Fibroblast of mammary gland (primary cell): Measurements from ENCODE around the gene ETV5.

Experiments used
- DNase-seq: peaks from one replicate; pipeline ENCODE4 v3.0.0-alpha.2; 2010; ENCODE audit warnings: low read depth
- H3K4me3 ChIP-seq: 2 replicates; pipeline ENCODE4 v1.5.1; 2011; ENCODE audit warnings: low read depth, mild to moderate bottlenecking, low read length, moderate library complexity; ENCODE audit not compliant: control insufficient read depth
- CTCF ChIP-seq: conservative IDR thresholded peaks from 2 replicates; pipeline ENCODE4 v1.5.1; 2011; ENCODE audit warnings: low read depth, low read length, inconsistent platforms; ENCODE audit not compliant: control insufficient read depth, insufficient read depth

Gene ETV5

GRCh38 chr3:186115239-186115996 is 6.5 kb upstream of the ETV5 start:
- no peak for DNase-seq

GRCh38 chr3:186110975-186111974 is 2.4 kb upstream of the ETV5 start:
- no peak for DNase-seq
- H3K4me3 ChIP-seq: no peak overlapping the region
- TF ChIP-seq CTCF: no peak

More at GRCh38 chr3:186115239-186115996, 6.5 kb upstream of the ETV5 start:
- TF ChIP-seq CTCF: no peak
- H3K4me3 ChIP-seq: no peak overlapping the region

GRCh38 chr3:186109897-186110803 is 1.3 kb upstream of the ETV5 start:
- TF ChIP-seq CTCF: no peak
- peak overlapping the region; percentile 67 for H3K4me3 ChIP-seq
- peak; percentile 34 for DNase-seq

GRCh38 chr3:186108106-186108940 is 566 bp downstream of the ETV5 start:
- peak; percentile 51 for DNase-seq
- TF ChIP-seq CTCF: no peak
- H3K4me3 ChIP-seq: peak overlapping the region; percentile 89

GRCh38 chr3:186107215-186108105 is 1.4 kb downstream of the ETV5 start:
- peak; percentile 48 for DNase-seq

More at GRCh38 chr3:186107215-186108105, 1.4 kb downstream of the ETV5 start:
- TF ChIP-seq CTCF: no peak
- H3K4me3 ChIP-seq: peak overlapping the region; percentile 89
